Transverse colon (tissue), 4 donors: ENCODE measurements around the gene LAMA2. TPM values are rescaled to one million over a fixed set of nuclear protein-coding genes. Genes with fewer than 3 reads are reported as not detected.
"Not testable (repeated sequence)": the region's sequence is repeated elsewhere in the genome, so short reads cannot be mapped to it uniquely, and the experiment has no call there.

Source experiments
- DNase-seq: peaks from one replicate; pipeline ENCODE4 v3.0.0-alpha.2; 2019
- H3K27ac ChIP-seq, 4 donors: fragments of 200-600 bp; sonication (generic); 2 replicates each; pipeline ENCODE4 v1.5.1; 2016 to 2018; ENCODE audit warnings: inconsistent platforms in 4 of 4
- H3K27me3 ChIP-seq: fragments of 200-600 bp; sonication (generic); 2 replicates; pipeline ENCODE4 v1.5.1; 2017; ENCODE audit warnings: inconsistent platforms
- H3K36me3 ChIP-seq, 4 donors: fragments of 200-600 bp; sonication (generic); 2 replicates each; pipeline ENCODE4 v1.5.1; 2017 to 2019; ENCODE audit warnings: inconsistent platforms in 4 of 4
- H3K4me1 ChIP-seq, 4 donors: fragments of 200-600 bp; sonication (generic); 2 replicates each; pipeline ENCODE4 v1.5.1; 2017 to 2020; ENCODE audit warnings: inconsistent platforms in 4 of 4
- H3K4me3 ChIP-seq, 4 donors: fragments of 200-600 bp; sonication (generic); 1 replicate in 1 of 4; 2 replicates in 3 of 4; pipeline versions ENCODE4 v1.5.1 to v1.6.1; 2017 to 2019; ENCODE audit warnings: inconsistent platforms in 4 of 4
- H3K9me3 ChIP-seq, 2 donors: fragments of 200-600 bp; sonication (generic); 2 replicates each; pipeline ENCODE4 v1.5.1; 2017 to 2019; ENCODE audit warnings: inconsistent platforms in 2 of 2
- CTCF ChIP-seq, 5 experiments: fragments of 200-600 bp in 3 of 5; fragments of 450-650 bp in 2 of 5; sonication (generic) in 3 of 5; IDR thresholded peaks; 1 replicate in 2 of 5; 2 replicates in 3 of 5; pipeline ENCODE4 v1.5.1; 2016 to 2017; ENCODE audit warnings: antibody characterized with exemption in 5 of 5, inconsistent platforms in 3 of 5, mild to moderate bottlenecking in 2 of 5, moderate library complexity in 1 of 5
- EP300 ChIP-seq: sonication (generic); formaldehyde crosslinking; IDR thresholded peaks from one replicate; pipeline ENCODE4 v1.6.1; 2017; ENCODE audit warnings: antibody characterized with exemption, low read depth
- POLR2A ChIP-seq: fragments of 450-650 bp; IDR thresholded peaks from one replicate; pipeline ENCODE4 v1.6.1; 2016; ENCODE audit warnings: antibody characterized with exemption, mild to moderate bottlenecking, moderate library complexity
- POLR2AphosphoS5 ChIP-seq, 3 donors: sonication (generic); formaldehyde crosslinking; IDR thresholded peaks; one replicate each; pipeline ENCODE4 v1.6.1; 2016; ENCODE audit warnings: antibody characterized with exemption in 3 of 3
- WGBS, 2 donors: methylation state at CpG; one replicate each; pipeline ENCODE4 v1.1.5; 2018; ENCODE audit warnings: low coverage in 1 of 2; 5-methylcytosine and 5-hydroxymethylcytosine counted together
- in situ Hi-C, 4 donors: fragments of 200-750 bp; cut with MboI; loops; one replicate each; pipeline versions ENCODE4 v1.15.0 to v1.15.1; 2017; ENCODE audit warnings: low sequenced_read_pairs in 3 of 4, low pct_ligation_motif_present in 1 of 4, low pct_unique_long_range_greater_than_20kb in 1 of 4
- intact Hi-C: fragments of 100-400 bp; cut with DNase I; formaldehyde crosslinking; loops from one replicate; pipeline ENCODE4 v1.15.1; 2023; ENCODE audit warnings: low total_unique reads
- total RNA-seq, 4 donors: library from RNA; depleted of rRNA; stranded (reverse); fragments of >200 nt; gene quantifications; one replicate each; pipeline ENCODE4 v1.1.0, GENCODE V29; 2016

LAMA2 gene
- total RNA-seq, 4 donors from 2014 or later, result 12.3 to 43.0 (median 32.1) TPM

- Histone ChIP-seq H3K4me1 (no peaks in the 10 kb centered on the region), H3K27me3 (no peaks in the 10 kb centered on the region), H3K4me3 (no peak overlapping the region), H3K9me3 (peaks cover 0 to 6% of the 10 kb centered on the region in 2 donors), H3K27ac (no peak overlapping the region), H3K36me3 (no peaks in the 10 kb centered on the region)
- 66 to 77% methylated on average over 3 of the region's 3 CpGs for WGBS, 2 donors
- TF ChIP-seq EP300 (no peak), CTCF (IDR thresholded peaks at IDR 0.05) (no peak), POLR2A (no peak), POLR2AphosphoS5 (IDR thresholded peaks at IDR 0.05) (no peak)
- intact Hi-C loops (no loop called here), in situ Hi-C loops (no loop called here)
- no peak for DNase-seq
Observed at GRCh38 chr6:129047834-129048233, 164.9 kb downstream of the LAMA2 start.

GRCh38 chr6:129050086-129050485, 167.1 kb downstream of the LAMA2 start:
- no peaks in the 10 kb centered on the region for H3K4me1 ChIP-seq
- no peak for DNase-seq
- TF ChIP-seq POLR2A, result no peak
- no peak for TF ChIP-seq POLR2AphosphoS5 (IDR thresholded peaks at IDR 0.05)
- no peak for TF ChIP-seq CTCF (IDR thresholded peaks at IDR 0.05)
- no peak for TF ChIP-seq EP300
- H3K27me3 ChIP-seq, result no peaks in the 10 kb centered on the region
- no peak overlapping the region for H3K27ac ChIP-seq
- no peak overlapping the region for H3K4me3 ChIP-seq
- in situ Hi-C loops (no loop called here), intact Hi-C loops (no loop called here)
- H3K36me3 ChIP-seq, result no peaks in the 10 kb centered on the region
- H3K9me3 ChIP-seq, result no peaks in the 10 kb centered on the region
- WGBS, 2 donors, result 86 to 100% methylated on average over 3 to 4 of the region's 4 CpGs

GRCh38 chr6:129053143-129053542, 170.2 kb downstream of the LAMA2 start:
- in situ Hi-C loops, H3K27ac ChIP-seq, H3K9me3 ChIP-seq, H3K4me1 ChIP-seq, H3K4me3 ChIP-seq, DNase-seq, H3K27me3 ChIP-seq, H3K36me3 ChIP-seq, intact Hi-C loops: not testable (repeated sequence)
- WGBS, 2 donors, result 94 to 97% methylated on average over 4 to 13 of the region's 13 CpGs

GRCh38 chr6:129055796-129056195, 172.9 kb downstream of the LAMA2 start:
- Histone ChIP-seq H3K27ac (no peak overlapping the region), H3K4me3 (no peak overlapping the region), H3K9me3 (no peaks in the 10 kb centered on the region), H3K27me3 (no peaks in the 10 kb centered on the region), H3K36me3 (no peaks in the 10 kb centered on the region), H3K4me1 (no peaks in the 10 kb centered on the region)
- TF ChIP-seq CTCF (IDR thresholded peaks at IDR 0.05) (no peak), POLR2AphosphoS5 (IDR thresholded peaks at IDR 0.05) (no peak), EP300 (no peak), POLR2A (no peak)
- in situ Hi-C loops, result no loop called here
- intact Hi-C loops, result no loop called here
- whole genome bisulfite sequencing, 2 donors, result 41 to 51% methylated on average over 3 of the region's 3 CpGs
- DNase-seq, result no peak

- Histone ChIP-seq H3K27ac (no peak overlapping the region), H3K27me3 (no peaks in the 10 kb centered on the region), H3K9me3 (no peaks in the 10 kb centered on the region), H3K4me3 (no peak overlapping the region), H3K36me3 (no peaks in the 10 kb centered on the region), H3K4me1 (no peaks in the 10 kb centered on the region)
- in situ Hi-C loops, result no loop called here
- intact Hi-C loops, result no loop called here
- DNase-seq, result no peak
- TF ChIP-seq POLR2A, result no peak
- no peak for TF ChIP-seq EP300
- no peak for TF ChIP-seq CTCF (IDR thresholded peaks at IDR 0.05)
- no peak for TF ChIP-seq POLR2AphosphoS5 (IDR thresholded peaks at IDR 0.05)
- WGBS, 2 donors, result 54 to 64% methylated on average over 2 of the region's 2 CpGs
Observed at GRCh38 chr6:129059650-129060049, 176.7 kb downstream of the LAMA2 start.
